ENCODE measurements around the gene CPNE1. TPM values are rescaled to one million over a fixed set of nuclear protein-coding genes. Genes with fewer than 3 reads are reported as not detected.

CPNE1 gene
- total and polyA plus RNA-seq, 2 of the 8 experiments (the other 6 are each of a cell fraction or from before 2014, with no cell fraction given) = 294 to 346 TPM

DNA sequence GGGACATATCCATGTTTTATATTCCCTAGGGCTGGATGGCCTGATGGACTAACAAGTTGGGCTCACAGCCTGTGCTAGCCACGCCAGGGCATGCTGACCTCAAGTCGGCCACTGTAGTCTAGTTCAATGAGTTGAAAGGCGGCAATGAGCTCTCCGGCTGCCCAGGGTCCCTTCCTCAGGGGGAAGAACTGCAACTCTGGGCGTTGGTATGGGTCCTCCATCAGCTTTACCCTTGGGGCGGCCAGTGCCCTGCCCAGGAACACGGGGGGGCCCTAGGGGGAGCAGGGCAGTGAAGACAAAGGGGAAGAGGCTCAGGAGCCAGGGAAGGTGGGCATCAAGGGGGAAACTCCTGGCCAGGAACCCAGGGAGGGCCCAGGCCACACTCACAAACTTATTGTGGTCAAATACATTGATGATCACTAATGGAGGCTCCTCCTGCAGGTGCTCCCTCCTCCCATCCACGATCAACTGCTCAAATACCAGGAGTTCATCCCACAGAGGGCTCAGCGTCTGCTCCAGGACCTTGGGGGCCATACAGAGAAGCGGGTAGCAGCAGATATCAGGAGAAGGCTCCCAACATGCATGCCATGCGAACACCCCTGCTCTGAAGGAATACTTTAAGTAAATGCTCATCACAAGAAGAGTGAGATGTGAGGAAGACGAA, 81.8 kb downstream of the CPNE1 start (continued):
- TF ChIP-seq, protein P1, sequence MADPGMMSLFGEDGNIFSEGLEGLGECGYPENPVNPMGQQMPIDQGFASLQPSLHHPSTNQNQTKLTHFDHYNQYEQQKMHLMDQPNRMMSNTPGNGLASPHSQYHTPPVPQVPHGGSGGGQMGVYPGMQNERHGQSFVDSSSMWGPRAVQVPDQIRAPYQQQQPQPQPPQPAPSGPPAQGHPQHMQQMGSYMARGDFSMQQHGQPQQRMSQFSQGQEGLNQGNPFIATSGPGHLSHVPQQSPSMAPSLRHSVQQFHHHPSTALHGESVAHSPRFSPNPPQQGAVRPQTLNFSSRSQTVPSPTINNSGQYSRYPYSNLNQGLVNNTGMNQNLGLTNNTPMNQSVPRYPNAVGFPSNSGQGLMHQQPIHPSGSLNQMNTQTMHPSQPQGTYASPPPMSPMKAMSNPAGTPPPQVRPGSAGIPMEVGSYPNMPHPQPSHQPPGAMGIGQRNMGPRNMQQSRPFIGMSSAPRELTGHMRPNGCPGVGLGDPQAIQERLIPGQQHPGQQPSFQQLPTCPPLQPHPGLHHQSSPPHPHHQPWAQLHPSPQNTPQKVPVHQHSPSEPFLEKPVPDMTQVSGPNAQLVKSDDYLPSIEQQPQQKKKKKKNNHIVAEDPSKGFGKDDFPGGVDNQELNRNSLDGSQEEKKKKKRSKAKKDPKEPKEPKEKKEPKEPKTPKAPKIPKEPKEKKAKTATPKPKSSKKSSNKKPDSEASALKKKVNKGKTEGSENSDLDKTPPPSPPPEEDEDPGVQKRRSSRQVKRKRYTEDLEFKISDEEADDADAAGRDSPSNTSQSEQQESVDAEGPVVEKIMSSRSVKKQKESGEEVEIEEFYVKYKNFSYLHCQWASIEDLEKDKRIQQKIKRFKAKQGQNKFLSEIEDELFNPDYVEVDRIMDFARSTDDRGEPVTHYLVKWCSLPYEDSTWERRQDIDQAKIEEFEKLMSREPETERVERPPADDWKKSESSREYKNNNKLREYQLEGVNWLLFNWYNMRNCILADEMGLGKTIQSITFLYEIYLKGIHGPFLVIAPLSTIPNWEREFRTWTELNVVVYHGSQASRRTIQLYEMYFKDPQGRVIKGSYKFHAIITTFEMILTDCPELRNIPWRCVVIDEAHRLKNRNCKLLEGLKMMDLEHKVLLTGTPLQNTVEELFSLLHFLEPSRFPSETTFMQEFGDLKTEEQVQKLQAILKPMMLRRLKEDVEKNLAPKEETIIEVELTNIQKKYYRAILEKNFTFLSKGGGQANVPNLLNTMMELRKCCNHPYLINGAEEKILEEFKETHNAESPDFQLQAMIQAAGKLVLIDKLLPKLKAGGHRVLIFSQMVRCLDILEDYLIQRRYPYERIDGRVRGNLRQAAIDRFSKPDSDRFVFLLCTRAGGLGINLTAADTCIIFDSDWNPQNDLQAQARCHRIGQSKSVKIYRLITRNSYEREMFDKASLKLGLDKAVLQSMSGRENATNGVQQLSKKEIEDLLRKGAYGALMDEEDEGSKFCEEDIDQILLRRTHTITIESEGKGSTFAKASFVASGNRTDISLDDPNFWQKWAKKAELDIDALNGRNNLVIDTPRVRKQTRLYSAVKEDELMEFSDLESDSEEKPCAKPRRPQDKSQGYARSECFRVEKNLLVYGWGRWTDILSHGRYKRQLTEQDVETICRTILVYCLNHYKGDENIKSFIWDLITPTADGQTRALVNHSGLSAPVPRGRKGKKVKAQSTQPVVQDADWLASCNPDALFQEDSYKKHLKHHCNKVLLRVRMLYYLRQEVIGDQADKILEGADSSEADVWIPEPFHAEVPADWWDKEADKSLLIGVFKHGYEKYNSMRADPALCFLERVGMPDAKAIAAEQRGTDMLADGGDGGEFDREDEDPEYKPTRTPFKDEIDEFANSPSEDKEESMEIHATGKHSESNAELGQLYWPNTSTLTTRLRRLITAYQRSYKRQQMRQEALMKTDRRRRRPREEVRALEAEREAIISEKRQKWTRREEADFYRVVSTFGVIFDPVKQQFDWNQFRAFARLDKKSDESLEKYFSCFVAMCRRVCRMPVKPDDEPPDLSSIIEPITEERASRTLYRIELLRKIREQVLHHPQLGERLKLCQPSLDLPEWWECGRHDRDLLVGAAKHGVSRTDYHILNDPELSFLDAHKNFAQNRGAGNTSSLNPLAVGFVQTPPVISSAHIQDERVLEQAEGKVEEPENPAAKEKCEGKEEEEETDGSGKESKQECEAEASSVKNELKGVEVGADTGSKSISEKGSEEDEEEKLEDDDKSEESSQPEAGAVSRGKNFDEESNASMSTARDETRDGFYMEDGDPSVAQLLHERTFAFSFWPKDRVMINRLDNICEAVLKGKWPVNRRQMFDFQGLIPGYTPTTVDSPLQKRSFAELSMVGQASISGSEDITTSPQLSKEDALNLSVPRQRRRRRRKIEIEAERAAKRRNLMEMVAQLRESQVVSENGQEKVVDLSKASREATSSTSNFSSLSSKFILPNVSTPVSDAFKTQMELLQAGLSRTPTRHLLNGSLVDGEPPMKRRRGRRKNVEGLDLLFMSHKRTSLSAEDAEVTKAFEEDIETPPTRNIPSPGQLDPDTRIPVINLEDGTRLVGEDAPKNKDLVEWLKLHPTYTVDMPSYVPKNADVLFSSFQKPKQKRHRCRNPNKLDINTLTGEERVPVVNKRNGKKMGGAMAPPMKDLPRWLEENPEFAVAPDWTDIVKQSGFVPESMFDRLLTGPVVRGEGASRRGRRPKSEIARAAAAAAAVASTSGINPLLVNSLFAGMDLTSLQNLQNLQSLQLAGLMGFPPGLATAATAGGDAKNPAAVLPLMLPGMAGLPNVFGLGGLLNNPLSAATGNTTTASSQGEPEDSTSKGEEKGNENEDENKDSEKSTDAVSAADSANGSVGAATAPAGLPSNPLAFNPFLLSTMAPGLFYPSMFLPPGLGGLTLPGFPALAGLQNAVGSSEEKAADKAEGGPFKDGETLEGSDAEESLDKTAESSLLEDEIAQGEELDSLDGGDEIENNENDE (IDR thresholded peaks at IDR 0.05; ENCODE audit: insufficient replicate concordance, low read length) = no peak
- no peak for TF ChIP-seq NRF1 (IDR thresholded peaks at IDR 0.05; ENCODE audit: low read depth, low read length)
- no peak for TF ChIP-seq SP4 (IDR thresholded peaks at IDR 0.05; ENCODE audit: low read length)
- no peak for TF ChIP-seq RXRA (IDR thresholded peaks at IDR 0.05; ENCODE audit: insufficient read depth, low read depth, low read length)
- no peak for TF ChIP-seq EGR1 (IDR thresholded peaks at IDR 0.05; ENCODE audit: borderline replicate concordance, low read depth, low read length)
- TF ChIP-seq, protein P2, sequence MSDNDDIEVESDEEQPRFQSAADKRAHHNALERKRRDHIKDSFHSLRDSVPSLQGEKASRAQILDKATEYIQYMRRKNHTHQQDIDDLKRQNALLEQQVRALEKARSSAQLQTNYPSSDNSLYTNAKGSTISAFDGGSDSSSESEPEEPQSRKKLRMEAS (IDR thresholded peaks at IDR 0.05) = no peak
- TF ChIP-seq EZH2 (IDR thresholded peaks at IDR 0.05; ENCODE audit: low read depth, low read length, severe bottlenecking) = no peak
- TF ChIP-seq GABPA (IDR thresholded peaks at IDR 0.05; ENCODE audit: borderline replicate concordance, insufficient read depth, low read length) = no peak
- TF ChIP-seq CHD1 (IDR thresholded peaks at IDR 0.05; ENCODE audit: low read depth, low read length) = no peak
- TF ChIP-seq JUN (IDR thresholded peaks at IDR 0.05; ENCODE audit: low read depth, low read length) = no peak
- TF ChIP-seq RFX5 (IDR thresholded peaks at IDR 0.05; ENCODE audit: borderline replicate concordance, low read depth, low read length) = no peak
